ENCODE measurements around the gene SLC4A1AP.

DNA sequence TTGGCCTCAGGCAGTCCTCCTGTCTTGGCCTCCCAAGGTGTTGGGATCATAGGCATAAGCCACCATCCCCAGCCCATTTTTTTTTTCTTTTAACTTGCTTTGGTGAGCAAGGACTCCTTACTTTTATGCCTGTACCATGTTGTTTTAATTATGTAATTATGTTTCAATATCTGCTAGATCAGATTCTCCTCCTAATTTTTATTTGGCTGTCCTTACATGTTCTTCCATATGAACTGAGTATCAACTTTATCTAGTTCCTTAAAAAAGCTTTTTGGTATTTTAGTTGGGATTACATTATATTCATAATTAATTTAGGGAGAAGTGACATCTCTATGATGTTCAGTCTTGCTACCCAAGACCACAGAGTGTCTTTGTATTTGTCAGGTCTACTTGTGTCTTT, 18.5 kb upstream of the SLC4A1AP start:
- TF ChIP-seq CTCF (IDR thresholded peaks at IDR 0.05): no peak
- TF ChIP-seq POLR2AphosphoS5 (IDR thresholded peaks at IDR 0.05): no peak

Measured in esophagus muscularis mucosa (tissue), 3 donors.